Smooth muscle cell of the brain vasculature (primary cell): ENCODE results near the gene PDILT.

Source experiments
- DNase-seq: peaks from one replicate; pipeline ENCODE4 v3.0.0-alpha.2; 2012; ENCODE audit warnings: low read depth, low spot score

PDILT gene

GRCh38 chr16:20363191-20363590 is 41.3 kb downstream of the PDILT start:
- no peak for DNase-seq

GRCh38 chr16:20359997-20360396 is 44.5 kb downstream of the PDILT start:
- no peak for DNase-seq

- no peak for DNase-seq
Observed at GRCh38 chr16:20355114-20355782, 49.3 kb downstream of the PDILT start.

GRCh38 chr16:20353379-20353778 is 51.2 kb downstream of the PDILT start:
- no peak for DNase-seq

- no peak for DNase-seq
Observed at GRCh38 chr16:20352615-20353014, 51.9 kb downstream of the PDILT start, which contains the start of gene UMOD. TSS of gene UMOD (minus strand) at chr16:20352715. CDS start at chr16:20350737, 1,978 bp downstream.

- no peak for DNase-seq
Observed at GRCh38 chr16:20349615-20350014, 54.9 kb downstream of the PDILT start.

- DNase-seq, result no peak
Observed at GRCh38 chr16:20348365-20349185, 56.0 kb downstream of the PDILT start.

- no peak for DNase-seq
Observed at GRCh38 chr16:20347666-20348364, 56.7 kb downstream of the PDILT start.

- DNase-seq, result no peak
Observed at GRCh38 chr16:20344611-20345010, 59.9 kb downstream of the PDILT start.

GRCh38 chr16:20339744-20340143 is 64.8 kb downstream of the PDILT start:
- no peak for DNase-seq

- DNase-seq, result no peak
Observed at GRCh38 chr16:20336955-20337354, 67.6 kb downstream of the PDILT start.

GRCh38 chr16:20334396-20334795 is 70.1 kb downstream of the PDILT start:
- DNase-seq, result no peak

- DNase-seq, result no peak
Observed at GRCh38 chr16:20333120-20333519, 71.4 kb downstream of the PDILT start.

- DNase-seq, result no peak
Observed at GRCh38 chr16:20332411-20332810, 72.1 kb downstream of the PDILT start.

GRCh38 chr16:20331635-20332034 is 72.9 kb downstream of the PDILT start:
- DNase-seq, result no peak

- no peak for DNase-seq
Observed at GRCh38 chr16:20329392-20330138, 75.0 kb downstream of the PDILT start.

- no peak for DNase-seq
Observed at GRCh38 chr16:20327444-20328041, 77.0 kb downstream of the PDILT start, which contains the start of gene GP2. TSS of gene GP2 (minus strand) at chr16:20327513. CDS start at chr16:20326431, 1,082 bp downstream.

GRCh38 chr16:20326321-20326720 is 78.2 kb downstream of the PDILT start:
- no peak for DNase-seq

- no peak for DNase-seq
Observed at GRCh38 chr16:20325005-20325404, 79.5 kb downstream of the PDILT start.

GRCh38 chr16:20323591-20324117 is 80.9 kb downstream of the PDILT start:
- no peak for DNase-seq

- DNase-seq, result no peak
Observed at GRCh38 chr16:20322696-20323095, 81.8 kb downstream of the PDILT start.
